Effector memory CD4-positive, alpha-beta T cell (primary cell): ENCODE measurements around the gene CA10.

Experiments used
- DNase-seq, 3 donors: peaks; one replicate each; pipeline ENCODE4 v3.0.0-alpha.2; 2020
- H3K27ac ChIP-seq: 2 replicates; pipeline ENCODE4 v1.7.0; 2013; ENCODE audit warnings: mild to moderate bottlenecking, low read length, moderate library complexity; ENCODE audit not compliant: insufficient read depth, poor library complexity, severe bottlenecking
- H3K27me3 ChIP-seq: replicated peaks from 2 replicates; pipeline ENCODE4 v1.7.0; 2013; ENCODE audit warnings: mild to moderate bottlenecking, low read length; ENCODE audit not compliant: insufficient read depth, control insufficient read depth, poor library complexity, severe bottlenecking
- H3K36me3 ChIP-seq: 2 replicates; pipeline ENCODE4 v1.7.0; 2013; ENCODE audit warnings: mild to moderate bottlenecking, low read length, moderate library complexity; ENCODE audit not compliant: control insufficient read depth, insufficient read depth
- H3K4me1 ChIP-seq: 2 replicates; pipeline ENCODE4 v1.7.0; 2013; ENCODE audit warnings: low read length, mild to moderate bottlenecking; ENCODE audit not compliant: control insufficient read depth, insufficient read depth, poor library complexity, severe bottlenecking
- H3K4me3 ChIP-seq: 2 replicates; pipeline ENCODE4 v1.7.0; 2013; ENCODE audit warnings: low read length, low read depth, mild to moderate bottlenecking; ENCODE audit not compliant: insufficient read depth, poor library complexity, severe bottlenecking
- H3K9me3 ChIP-seq: 2 replicates; pipeline ENCODE4 v1.7.0; 2013; ENCODE audit warnings: mild to moderate bottlenecking, low read length, moderate library complexity; ENCODE audit not compliant: control insufficient read depth
- total RNA-seq, 3 donors: gene quantifications; one replicate each; lab custom pipeline; 2026; lab: John Stamatoyannopoulos, UW

Gene CA10
- total RNA-seq, result 0 to 0.17 (median 0) reads per million in 3 donors

DNA sequence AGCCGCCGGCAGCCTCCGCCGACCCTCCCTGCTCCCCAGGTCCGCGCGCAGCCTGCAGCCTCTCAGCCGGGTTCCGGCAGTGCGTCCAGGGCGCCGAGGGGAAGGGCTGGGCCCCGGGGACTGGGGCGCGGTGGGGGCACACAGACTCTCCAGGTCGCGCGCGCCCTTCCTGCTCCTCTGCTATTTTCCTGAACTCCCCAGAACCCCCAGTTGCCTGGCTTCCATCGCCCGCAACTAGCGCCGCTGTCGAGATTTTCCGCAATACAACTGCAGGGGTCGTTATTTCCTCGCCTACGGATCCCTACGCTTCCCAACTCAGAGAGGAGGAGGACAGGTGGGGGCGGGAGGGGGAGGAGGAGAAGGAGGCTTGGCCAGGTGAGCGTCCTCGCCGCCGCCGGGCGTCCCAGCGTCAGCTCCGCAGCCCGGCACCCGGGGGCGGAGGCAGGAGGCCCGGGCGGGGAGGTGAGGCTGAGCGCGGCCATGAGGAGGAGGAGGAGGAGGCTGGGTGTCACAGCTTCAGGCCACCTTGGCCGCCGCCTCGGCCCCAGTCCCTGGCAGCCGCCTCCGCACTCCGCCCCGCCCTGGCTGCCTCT lies at the start of gene CA10:
TSS of gene CA10 (minus strand) at position 265 of the 593 bp plus-strand sequence.
- H3K4me3 ChIP-seq, result no peak within 1 kb of the TSS
- no peaks in the 10 kb centered on the region for H3K36me3 ChIP-seq
- no peak within 1 kb of the TSS for H3K27ac ChIP-seq
- H3K4me1 ChIP-seq, result no peaks in the 10 kb centered on the region
- no peak for DNase-seq
- no peaks in the 10 kb centered on the region for H3K9me3 ChIP-seq
- peaks cover 11% of the 10 kb centered on the region for H3K27me3 ChIP-seq

DNA sequence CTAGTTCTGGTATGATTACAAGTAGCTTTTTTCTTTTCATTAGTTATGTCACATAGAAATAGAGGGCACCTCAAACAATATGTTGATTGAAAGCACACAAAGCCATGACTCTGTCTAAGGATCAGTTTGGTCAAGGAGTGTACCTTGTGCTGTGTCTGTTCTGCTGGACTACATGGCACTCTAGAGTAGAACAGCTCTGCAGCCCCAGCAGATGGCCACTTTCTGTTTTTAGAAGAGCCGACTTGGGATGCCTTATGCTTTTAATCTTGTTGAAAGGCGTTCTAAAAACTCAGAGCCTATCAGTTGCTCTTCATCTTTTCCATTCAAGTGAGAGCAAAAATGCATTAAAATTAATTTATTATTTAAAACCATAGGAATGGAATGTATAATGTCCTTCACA lies 49.3 kb upstream of the CA10 start:
- H3K36me3 ChIP-seq, result no peaks in the 10 kb centered on the region
- H3K4me3 ChIP-seq, result no peak overlapping the region
- H3K27ac ChIP-seq, result no peak overlapping the region
- no peaks in the 10 kb centered on the region for H3K4me1 ChIP-seq
- H3K9me3 ChIP-seq, result no peaks in the 10 kb centered on the region
- no peak for DNase-seq
- no peaks in the 10 kb centered on the region for H3K27me3 ChIP-seq

DNA sequence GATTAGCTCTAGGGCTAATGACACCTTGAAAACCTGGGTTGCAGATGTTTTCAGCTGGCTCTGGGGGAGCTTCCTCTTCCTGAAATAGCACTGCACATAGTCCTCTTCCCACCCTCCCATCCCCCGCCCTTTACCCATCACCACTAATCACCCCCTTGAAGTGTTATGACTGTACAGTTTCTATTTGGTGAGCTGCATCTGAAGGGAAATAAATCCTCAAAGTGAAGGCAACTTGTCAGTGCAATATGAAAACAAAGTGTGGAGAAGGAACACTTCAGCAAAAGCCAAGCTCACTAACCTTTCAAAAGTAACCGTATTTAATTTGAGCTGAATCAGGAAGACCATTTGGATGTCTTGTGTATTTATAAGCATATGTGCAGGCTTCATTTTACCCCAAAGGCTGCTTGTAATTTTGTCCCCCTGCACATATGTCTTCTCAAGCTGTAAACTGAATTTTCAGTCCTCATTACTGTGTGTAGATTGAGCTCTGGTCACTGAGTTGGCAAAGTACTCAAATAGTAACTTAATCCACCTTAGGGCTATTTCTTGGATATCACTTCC lies 44.1 kb upstream of the CA10 start:
- Histone ChIP-seq H3K27ac (no peak overlapping the region), H3K9me3 (no peaks in the 10 kb centered on the region), H3K36me3 (no peaks in the 10 kb centered on the region), H3K27me3 (no peaks in the 10 kb centered on the region), H3K4me3 (no peak overlapping the region), H3K4me1 (no peaks in the 10 kb centered on the region)
- no peak for DNase-seq

DNA sequence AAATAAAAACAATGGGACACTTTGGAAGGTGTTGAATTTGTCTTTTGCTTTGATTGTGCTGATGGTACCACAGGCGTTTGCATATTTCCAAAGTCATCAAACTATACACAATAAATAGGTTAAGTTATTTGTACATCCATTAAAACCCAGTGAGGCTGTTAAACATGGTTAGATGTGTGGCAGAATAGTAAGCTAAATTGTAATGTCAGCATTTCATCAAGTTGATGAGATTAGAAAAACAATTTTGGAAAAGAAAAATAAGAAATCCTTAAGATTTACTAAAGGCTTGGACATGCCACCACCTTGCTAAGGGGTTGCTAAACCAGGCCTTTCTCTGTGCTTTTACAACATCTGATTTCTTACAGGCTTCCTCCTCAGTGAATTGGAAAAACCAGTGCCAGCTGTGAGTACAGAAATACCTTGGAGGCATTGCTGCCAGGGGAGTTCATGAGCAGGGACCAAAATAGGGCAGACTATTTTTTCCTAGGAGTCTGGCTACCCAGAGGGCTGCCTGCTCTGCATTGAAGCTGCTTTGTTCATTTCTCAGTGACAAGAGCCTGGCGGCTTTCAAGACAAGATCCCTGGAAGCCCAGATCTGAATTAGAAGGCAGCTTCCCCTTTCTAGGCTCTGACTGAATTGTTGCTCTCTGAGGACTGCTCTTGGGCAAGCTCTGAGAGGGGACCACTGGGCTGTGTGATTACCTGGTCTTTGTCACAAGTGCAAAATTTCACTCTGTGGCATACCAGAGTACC lies 43.4 kb upstream of the CA10 start:
- H3K36me3 ChIP-seq, result no peaks in the 10 kb centered on the region

DNA sequence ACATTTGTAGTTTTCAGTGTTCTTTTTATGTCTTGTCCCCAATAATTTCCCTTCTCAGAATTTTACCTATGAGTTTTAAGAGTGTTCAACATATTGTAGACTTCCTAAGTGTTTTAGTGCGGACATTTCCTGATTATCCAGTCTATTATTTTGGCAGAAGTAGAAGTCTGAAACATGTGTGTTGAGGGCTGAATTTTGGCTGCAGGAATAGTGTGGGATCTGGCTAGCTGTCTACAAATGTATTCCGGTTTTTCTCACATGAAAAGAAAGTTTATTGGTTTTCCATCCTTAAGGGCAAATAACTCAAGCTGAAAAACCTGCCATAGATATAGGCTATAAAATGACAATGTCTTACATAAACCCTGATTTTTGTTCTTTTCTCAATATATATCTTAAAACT lies 33.0 kb upstream of the CA10 start:
- H3K27me3 ChIP-seq, result no peaks in the 10 kb centered on the region
- no peak overlapping the region for H3K27ac ChIP-seq
- H3K9me3 ChIP-seq, result no peaks in the 10 kb centered on the region
- DNase-seq, result no peak
- no peaks in the 10 kb centered on the region for H3K4me1 ChIP-seq
- no peaks in the 10 kb centered on the region for H3K36me3 ChIP-seq
- no peak overlapping the region for H3K4me3 ChIP-seq

More for the DNA sequence above, 43.4 kb upstream of the CA10 start:
- Histone ChIP-seq H3K4me3 (no peak overlapping the region), H3K27ac (no peak overlapping the region), H3K9me3 (no peaks in the 10 kb centered on the region), H3K27me3 (no peaks in the 10 kb centered on the region), H3K4me1 (no peaks in the 10 kb centered on the region)
- DNase-seq, result no peak

DNA sequence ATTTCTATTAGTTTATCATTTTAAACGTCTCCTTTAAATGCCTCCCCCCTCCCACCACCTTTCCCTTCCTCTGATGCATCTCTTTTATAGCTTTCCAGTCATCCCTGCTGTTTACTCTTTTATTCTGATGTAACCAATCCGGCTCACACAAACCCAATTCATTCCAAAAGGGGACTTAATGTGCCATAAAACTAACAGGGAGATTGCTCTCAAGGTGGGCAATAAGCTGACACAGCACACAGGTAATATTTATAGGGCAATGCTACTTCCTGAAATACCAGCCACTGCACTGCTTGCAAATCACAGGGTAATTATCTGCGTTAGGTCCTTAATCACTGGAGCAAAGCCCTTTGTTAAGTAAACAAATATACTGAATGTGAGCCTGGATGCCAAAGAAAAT lies 23.3 kb upstream of the CA10 start:
- Histone ChIP-seq H3K4me1 (no peaks in the 10 kb centered on the region), H3K36me3 (no peaks in the 10 kb centered on the region), H3K27ac (no peak overlapping the region), H3K9me3 (no peaks in the 10 kb centered on the region), H3K27me3 (no peaks in the 10 kb centered on the region), H3K4me3 (no peak overlapping the region)
- DNase-seq, result no peak

DNA sequence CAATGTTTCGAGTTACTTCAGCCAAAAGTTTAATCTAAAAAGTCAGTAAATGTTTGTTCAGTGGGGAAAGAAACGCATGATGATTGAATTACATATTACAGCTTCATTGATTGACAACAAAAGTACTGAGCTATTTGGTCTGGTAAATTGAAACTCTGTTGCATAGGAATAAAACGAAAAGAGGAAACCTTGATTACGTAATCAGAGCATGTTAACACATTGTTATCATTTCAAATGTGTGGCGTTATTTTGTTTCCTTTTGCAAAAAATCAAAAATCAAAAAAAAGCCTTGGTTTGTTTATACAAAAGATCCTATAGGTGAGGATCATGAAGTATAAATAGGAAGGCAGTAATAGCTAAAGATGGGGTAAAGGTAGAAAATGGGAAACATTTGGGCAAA lies 19.5 kb upstream of the CA10 start:
- DNase-seq, result no peak
- H3K27me3 ChIP-seq, result no peaks in the 10 kb centered on the region
- H3K36me3 ChIP-seq, result no peaks in the 10 kb centered on the region
- H3K4me3 ChIP-seq, result no peak overlapping the region
- no peaks in the 10 kb centered on the region for H3K9me3 ChIP-seq
- H3K27ac ChIP-seq, result no peak overlapping the region
- H3K4me1 ChIP-seq, result no peaks in the 10 kb centered on the region

DNA sequence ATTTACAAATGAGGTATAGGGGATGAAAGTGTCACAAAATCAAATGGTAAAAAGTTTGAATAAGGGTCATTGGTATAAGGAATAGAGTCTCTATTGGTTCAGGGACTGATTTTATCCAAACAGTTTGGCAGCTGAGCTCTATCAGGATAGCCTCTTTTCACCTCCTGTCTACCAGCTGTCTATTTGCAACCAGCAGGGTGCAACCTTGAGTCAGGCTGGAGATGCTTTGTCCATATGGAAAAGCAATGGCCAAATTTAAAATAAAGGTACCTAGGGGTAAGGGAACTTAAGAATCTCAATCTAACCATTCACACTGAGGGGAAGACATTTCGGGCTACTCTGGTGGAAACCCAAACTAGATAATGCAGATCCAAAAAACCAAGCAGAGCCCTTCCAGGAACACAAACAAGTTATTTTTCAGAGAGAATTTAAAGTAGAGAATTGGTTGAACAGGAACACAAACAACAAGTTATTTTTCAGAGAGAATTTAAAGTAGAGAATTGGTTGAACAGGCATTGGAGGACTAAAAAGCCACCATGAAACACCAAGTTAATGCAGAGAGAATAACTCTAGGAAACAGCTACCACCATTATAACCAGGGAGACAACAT lies 12.6 kb upstream of the CA10 start:
- no peaks in the 10 kb centered on the region for H3K9me3 ChIP-seq
- DNase-seq, result no peak
- no peaks in the 10 kb centered on the region for H3K27me3 ChIP-seq
- H3K4me1 ChIP-seq, result no peaks in the 10 kb centered on the region
- H3K27ac ChIP-seq, result no peak overlapping the region
- no peak overlapping the region for H3K4me3 ChIP-seq
- no peaks in the 10 kb centered on the region for H3K36me3 ChIP-seq

DNA sequence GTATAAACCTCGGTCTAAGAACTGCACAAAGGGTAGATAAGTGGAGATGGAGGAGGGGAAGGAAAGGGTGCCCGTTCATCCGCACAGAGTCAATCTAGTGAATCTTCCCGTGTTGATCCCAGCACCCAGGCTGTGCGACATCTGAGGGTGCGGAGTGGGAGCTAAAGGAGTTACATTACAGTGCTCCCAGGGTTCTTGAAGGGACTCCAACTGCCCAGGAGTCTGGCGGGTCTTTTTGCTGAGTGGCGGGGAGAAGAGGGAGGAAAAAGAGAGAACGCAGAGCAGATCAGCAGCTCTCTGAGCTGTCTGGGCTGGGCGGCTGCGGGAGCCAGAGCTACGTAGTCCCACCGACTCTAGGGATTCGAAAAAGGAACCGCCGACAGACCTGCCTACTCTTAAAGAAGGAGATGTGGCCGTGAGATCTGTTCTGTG lies 1.6 kb upstream of the CA10 start:
- Histone ChIP-seq H3K9me3 (no peaks in the 10 kb centered on the region), H3K4me3 (no peak overlapping the region), H3K27me3 (peaks cover 11% of the 10 kb centered on the region), H3K4me1 (no peaks in the 10 kb centered on the region), H3K36me3 (no peaks in the 10 kb centered on the region), H3K27ac (no peak overlapping the region)
- no peak for DNase-seq
